ENCODE measurements around the gene UGT2B17.

DNA sequence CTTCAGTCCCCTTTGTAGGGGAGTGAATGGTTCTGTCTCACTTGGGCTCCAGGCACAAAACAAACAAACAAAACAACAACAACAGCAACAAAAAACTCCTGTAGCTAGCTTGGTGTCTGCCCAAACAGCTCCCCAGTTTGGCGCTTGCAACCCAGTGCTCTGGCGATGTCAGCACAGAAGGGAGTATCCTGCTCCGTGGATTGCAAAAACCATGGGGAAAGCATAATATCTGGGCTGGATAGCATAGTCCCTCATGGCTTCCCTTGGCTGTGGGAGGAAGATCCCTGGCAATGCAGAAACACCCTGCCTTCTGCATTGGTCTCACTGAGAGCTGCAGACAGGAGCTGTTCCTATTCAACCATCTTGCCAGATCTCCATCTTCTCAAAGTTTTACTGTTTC, 39.7 kb downstream of the UGT2B17 start:
- TF ChIP-seq, protein P1, sequence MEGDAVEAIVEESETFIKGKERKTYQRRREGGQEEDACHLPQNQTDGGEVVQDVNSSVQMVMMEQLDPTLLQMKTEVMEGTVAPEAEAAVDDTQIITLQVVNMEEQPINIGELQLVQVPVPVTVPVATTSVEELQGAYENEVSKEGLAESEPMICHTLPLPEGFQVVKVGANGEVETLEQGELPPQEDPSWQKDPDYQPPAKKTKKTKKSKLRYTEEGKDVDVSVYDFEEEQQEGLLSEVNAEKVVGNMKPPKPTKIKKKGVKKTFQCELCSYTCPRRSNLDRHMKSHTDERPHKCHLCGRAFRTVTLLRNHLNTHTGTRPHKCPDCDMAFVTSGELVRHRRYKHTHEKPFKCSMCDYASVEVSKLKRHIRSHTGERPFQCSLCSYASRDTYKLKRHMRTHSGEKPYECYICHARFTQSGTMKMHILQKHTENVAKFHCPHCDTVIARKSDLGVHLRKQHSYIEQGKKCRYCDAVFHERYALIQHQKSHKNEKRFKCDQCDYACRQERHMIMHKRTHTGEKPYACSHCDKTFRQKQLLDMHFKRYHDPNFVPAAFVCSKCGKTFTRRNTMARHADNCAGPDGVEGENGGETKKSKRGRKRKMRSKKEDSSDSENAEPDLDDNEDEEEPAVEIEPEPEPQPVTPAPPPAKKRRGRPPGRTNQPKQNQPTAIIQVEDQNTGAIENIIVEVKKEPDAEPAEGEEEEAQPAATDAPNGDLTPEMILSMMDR (IDR thresholded peaks at IDR 0.05): no peak
- no peak for TF ChIP-seq POLR2A (IDR thresholded peaks at IDR 0.05)
